ENCODE data around the gene ADAM19. TPM values are rescaled to one million over a fixed set of nuclear protein-coding genes. Genes with fewer than 3 reads are reported as not detected.

The ADAM19 gene
- total RNA-seq, 2 experiments from 2014 or later = 2.8 to 3.5 TPM

GRCh38 chr5:157506981-157507780 lies 68.4 kb downstream of the ADAM19 start:
- no peaks in the 10 kb centered on the region for H3K4me1 Mint-ChIP-seq
- H3K4me3 Mint-ChIP-seq = no peak overlapping the region
- no peaks in the 10 kb centered on the region for H3K36me3 Mint-ChIP-seq
- no peak for DNase-seq
- peaks cover 4% of the 10 kb centered on the region for H3K27me3 Mint-ChIP-seq
- H3K27ac Mint-ChIP-seq = no peak overlapping the region
- H3K9me3 Mint-ChIP-seq = no peaks in the 10 kb centered on the region

- Mint-ChIP-seq H3K4me1 (no peaks in the 10 kb centered on the region), H3K27ac (no peak overlapping the region)
These were observed 69.4 kb downstream of the ADAM19 start for GRCh38 chr5:157506066-157506590.

DNA sequence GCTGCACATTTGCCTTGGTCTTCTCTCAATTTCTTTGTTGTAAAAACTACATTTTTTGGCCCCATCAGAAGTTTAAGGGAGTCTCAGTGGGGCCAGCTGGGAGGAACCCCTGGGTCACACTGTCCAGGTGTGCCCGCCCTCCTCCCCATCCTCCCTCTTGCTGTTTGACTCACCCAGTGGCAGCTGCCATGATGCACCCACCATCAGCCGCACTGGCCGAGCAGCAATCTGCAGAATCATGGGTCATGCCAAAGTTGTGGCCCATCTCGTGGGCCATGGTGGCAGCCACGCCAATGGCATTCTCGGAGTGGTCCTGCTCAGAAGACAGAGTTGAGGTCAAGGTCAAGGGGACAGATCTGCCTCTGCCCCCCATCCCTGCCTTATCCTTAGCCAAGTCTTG lies 70.1 kb downstream of the ADAM19 start:
- Mint-ChIP-seq H3K36me3 (no peaks in the 10 kb centered on the region), H3K4me1 (no peaks in the 10 kb centered on the region), H3K27ac (no peak overlapping the region)

More at GRCh38 chr5:157506066-157506590, 69.4 kb downstream of the ADAM19 start:
- Mint-ChIP-seq H3K27me3 (peaks cover 4% of the 10 kb centered on the region), H3K36me3 (no peaks in the 10 kb centered on the region), H3K4me3 (no peak overlapping the region), H3K9me3 (no peaks in the 10 kb centered on the region)
- DNase-seq = no peak

GRCh38 chr5:157504053-157504452 lies 71.5 kb downstream of the ADAM19 start:
- no peak for DNase-seq
- H3K27ac Mint-ChIP-seq = no peak overlapping the region
- H3K27me3 Mint-ChIP-seq = peaks cover 4% of the 10 kb centered on the region
- H3K36me3 Mint-ChIP-seq = no peaks in the 10 kb centered on the region
- no peaks in the 10 kb centered on the region for H3K9me3 Mint-ChIP-seq
- no peak overlapping the region for H3K4me3 Mint-ChIP-seq
- no peaks in the 10 kb centered on the region for H3K4me1 Mint-ChIP-seq

More for the DNA sequence above, 70.1 kb downstream of the ADAM19 start:
- Mint-ChIP-seq H3K9me3 (no peaks in the 10 kb centered on the region), H3K4me3 (no peak overlapping the region), H3K27me3 (peaks cover 4% of the 10 kb centered on the region)
- no peak for DNase-seq

GRCh38 chr5:157502143-157502647 lies 73.4 kb downstream of the ADAM19 start:
- DNase-seq = no peak
- Mint-ChIP-seq H3K4me3 (no peak overlapping the region), H3K27me3 (peaks cover 4% of the 10 kb centered on the region), H3K27ac (no peak overlapping the region), H3K4me1 (no peaks in the 10 kb centered on the region), H3K36me3 (no peaks in the 10 kb centered on the region), H3K9me3 (no peaks in the 10 kb centered on the region)

- Mint-ChIP-seq H3K4me1 (no peaks in the 10 kb centered on the region), H3K36me3 (no peaks in the 10 kb centered on the region), H3K9me3 (no peaks in the 10 kb centered on the region), H3K27ac (no peak overlapping the region), H3K27me3 (no peaks in the 10 kb centered on the region), H3K4me3 (no peak overlapping the region)
- no peak for DNase-seq
These were observed 77.5 kb downstream of the ADAM19 start for GRCh38 chr5:157497875-157498611.

- DNase-seq = no peak
- no peaks in the 10 kb centered on the region for H3K27me3 Mint-ChIP-seq
- H3K9me3 Mint-ChIP-seq = no peaks in the 10 kb centered on the region
- no peak overlapping the region for H3K27ac Mint-ChIP-seq
- H3K4me1 Mint-ChIP-seq = no peaks in the 10 kb centered on the region
- H3K36me3 Mint-ChIP-seq = no peaks in the 10 kb centered on the region
- H3K4me3 Mint-ChIP-seq = no peak overlapping the region
These were observed 78.7 kb downstream of the ADAM19 start for GRCh38 chr5:157496864-157497263.

DNA sequence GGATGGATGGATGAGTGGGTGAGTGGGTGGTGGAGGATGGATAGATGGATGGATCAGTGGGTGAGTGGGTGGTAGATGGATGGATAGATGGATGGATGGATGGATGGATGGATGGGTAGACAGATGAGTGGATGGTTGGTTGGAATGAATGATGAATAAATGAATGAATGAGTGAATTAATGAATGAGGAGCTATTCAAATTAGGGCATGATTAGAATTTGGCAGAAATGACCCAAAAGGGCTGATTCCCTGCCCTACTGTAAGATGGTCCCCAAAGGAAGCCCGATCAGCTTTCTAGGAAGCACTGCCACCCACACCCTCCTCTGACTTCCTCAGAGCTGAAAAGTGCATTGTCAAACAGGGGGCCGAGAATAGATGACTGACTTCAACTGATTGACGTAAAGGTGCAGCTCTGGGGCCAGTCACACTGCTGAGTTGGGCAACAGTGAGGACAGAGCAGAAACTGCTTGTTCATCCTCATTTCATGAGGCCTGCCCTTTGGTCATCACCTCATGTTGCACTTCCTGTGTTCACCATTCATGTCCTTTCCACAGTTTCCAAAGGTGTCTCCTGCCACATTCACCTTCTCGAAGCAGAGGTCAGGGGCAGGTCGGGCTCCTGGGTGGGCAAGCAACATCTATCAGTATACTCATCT lies 81.3 kb downstream of the ADAM19 start:
- no peak overlapping the region for H3K4me3 Mint-ChIP-seq
- DNase-seq = no peak
- no peak overlapping the region for H3K27ac Mint-ChIP-seq
- no peaks in the 10 kb centered on the region for H3K4me1 Mint-ChIP-seq
- no peaks in the 10 kb centered on the region for H3K27me3 Mint-ChIP-seq
- no peaks in the 10 kb centered on the region for H3K36me3 Mint-ChIP-seq
- no peaks in the 10 kb centered on the region for H3K9me3 Mint-ChIP-seq

DNA sequence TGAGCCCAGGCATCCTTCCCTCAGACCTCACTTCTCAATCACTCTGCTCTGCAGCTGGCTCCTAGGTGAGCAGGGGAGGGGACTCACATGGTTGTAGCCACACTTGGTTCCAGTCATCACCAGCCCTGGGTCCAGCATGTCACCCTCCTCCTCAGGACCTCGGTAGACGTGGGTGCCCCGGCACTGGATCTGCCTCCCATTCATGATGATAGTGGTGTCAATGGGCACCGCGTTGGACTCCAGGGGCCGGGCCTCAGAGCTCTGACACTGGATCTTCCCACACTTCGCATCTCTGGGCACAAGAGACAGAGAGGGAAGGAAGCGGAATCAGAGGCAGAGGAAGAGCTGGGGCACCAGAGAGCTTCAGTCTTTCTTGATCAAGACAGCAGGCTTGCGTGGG lies 82.7 kb downstream of the ADAM19 start:
- no peak for DNase-seq
- Mint-ChIP-seq H3K4me3 (no peak overlapping the region), H3K36me3 (no peaks in the 10 kb centered on the region), H3K27me3 (no peaks in the 10 kb centered on the region), H3K4me1 (no peaks in the 10 kb centered on the region), H3K9me3 (no peaks in the 10 kb centered on the region), H3K27ac (no peak overlapping the region)

- Mint-ChIP-seq H3K4me1 (peaks cover 1% of the 10 kb centered on the region), H3K9me3 (no peaks in the 10 kb centered on the region), H3K27ac (no peak overlapping the region), H3K27me3 (no peaks in the 10 kb centered on the region), H3K36me3 (no peaks in the 10 kb centered on the region), H3K4me3 (no peak overlapping the region)
- DNase-seq = no peak
These were observed 84.0 kb downstream of the ADAM19 start for GRCh38 chr5:157491471-157491995.

DNA sequence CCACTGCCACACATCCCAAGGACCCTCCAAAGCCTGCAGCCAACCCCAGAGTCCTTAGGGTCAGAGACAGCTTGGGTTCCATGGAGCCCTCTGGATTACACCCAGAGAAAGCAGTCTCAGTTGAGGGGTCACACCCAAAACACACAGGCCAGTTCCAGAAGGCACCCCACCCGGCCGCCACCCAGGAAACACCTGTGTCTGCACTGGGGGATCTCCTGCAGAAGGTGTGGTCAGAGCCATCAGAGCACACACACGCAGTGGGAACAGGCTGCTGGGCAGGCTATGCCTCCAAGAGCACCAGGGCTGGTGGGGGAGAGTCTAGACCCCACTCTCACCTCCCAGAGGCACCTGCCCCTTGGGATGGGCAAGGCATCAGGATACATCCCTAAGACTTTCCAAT lies 88.2 kb downstream of the ADAM19 start:
- H3K27ac Mint-ChIP-seq = no peak overlapping the region
- H3K27me3 Mint-ChIP-seq = peaks cover 4% of the 10 kb centered on the region
- DNase-seq = no peak
- H3K9me3 Mint-ChIP-seq = no peaks in the 10 kb centered on the region
- no peaks in the 10 kb centered on the region for H3K36me3 Mint-ChIP-seq
- H3K4me3 Mint-ChIP-seq = no peak overlapping the region
- peaks cover 3% of the 10 kb centered on the region for H3K4me1 Mint-ChIP-seq

DNA sequence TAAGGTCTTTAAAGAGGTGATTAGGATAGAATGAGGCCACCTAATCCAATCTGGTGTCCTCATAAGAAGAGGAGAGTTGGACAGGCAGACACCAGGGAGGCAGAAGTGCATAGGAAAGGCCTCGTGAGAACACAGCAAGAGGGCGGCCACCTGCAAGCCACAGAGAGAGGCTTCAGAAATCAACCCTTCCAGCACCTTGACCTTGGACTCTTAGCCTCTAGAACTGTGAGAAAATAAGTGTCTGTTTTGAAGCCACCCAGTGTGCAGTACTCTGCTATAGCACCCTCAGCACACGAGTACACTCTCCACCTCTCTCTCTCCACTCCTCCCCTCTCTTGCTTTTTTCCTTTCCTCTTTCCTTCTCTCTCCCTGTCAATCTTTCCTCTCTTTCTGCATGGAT lies 88.7 kb downstream of the ADAM19 start:
- Mint-ChIP-seq H3K27me3 (peaks cover 4% of the 10 kb centered on the region), H3K27ac (no peak overlapping the region), H3K4me3 (no peak overlapping the region), H3K9me3 (no peaks in the 10 kb centered on the region), H3K4me1 (peaks cover 3% of the 10 kb centered on the region), H3K36me3 (no peaks in the 10 kb centered on the region)
- DNase-seq = no peak

DNA sequence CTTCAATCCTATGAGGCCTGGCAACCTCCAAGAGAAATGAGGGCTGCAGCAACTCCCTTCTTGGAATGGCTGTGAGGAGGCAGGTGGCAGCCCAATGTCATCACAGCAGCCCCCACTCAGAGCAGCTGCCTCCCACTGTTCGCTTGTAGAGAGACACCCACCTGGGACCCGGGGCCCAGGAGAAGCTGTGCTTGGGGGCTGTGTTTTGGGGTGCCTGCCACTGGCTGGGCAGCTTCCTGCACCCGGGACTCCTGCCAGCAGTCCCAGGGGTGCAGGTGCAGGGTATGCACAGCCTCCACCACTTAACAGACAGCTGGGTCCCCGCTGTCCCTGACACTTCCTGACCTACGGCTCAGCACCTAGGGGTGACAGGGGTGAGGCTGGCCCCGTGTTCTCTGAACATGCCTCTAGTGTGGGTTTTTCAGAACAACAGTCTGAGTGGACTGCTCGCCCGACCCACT lies 89.3 kb downstream of the ADAM19 start:
- no peaks in the 10 kb centered on the region for H3K36me3 Mint-ChIP-seq

DNA sequence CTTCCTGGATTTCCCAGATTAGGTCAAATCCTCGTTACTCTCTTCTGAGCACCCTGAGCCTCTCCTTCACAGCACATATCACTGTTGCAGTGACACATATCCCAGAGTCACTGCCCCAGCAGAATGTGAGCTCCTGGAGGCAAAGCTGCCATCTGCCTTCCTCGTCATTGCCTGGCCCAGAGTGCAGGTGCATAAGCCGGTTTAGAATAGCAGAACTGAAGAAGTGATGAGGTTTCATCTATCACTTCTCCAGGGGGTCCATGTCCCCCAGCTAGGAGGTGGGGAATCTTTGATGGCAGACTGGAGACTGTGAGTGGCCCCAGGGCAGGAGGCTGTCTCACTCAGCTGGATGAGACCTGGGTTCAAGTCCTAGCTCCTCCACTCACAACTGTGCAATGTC lies 89.8 kb downstream of the ADAM19 start:
- H3K27me3 Mint-ChIP-seq = peaks cover 4% of the 10 kb centered on the region
- peaks cover 3% of the 10 kb centered on the region for H3K4me1 Mint-ChIP-seq
- H3K4me3 Mint-ChIP-seq = no peak overlapping the region
- H3K36me3 Mint-ChIP-seq = no peaks in the 10 kb centered on the region
- no peak overlapping the region for H3K27ac Mint-ChIP-seq
- no peaks in the 10 kb centered on the region for H3K9me3 Mint-ChIP-seq
- DNase-seq = no peak

More for the DNA sequence above, 89.3 kb downstream of the ADAM19 start:
- no peaks in the 10 kb centered on the region for H3K9me3 Mint-ChIP-seq
- H3K27ac Mint-ChIP-seq = no peak overlapping the region
- H3K4me3 Mint-ChIP-seq = no peak overlapping the region
- H3K27me3 Mint-ChIP-seq = peaks cover 4% of the 10 kb centered on the region
- DNase-seq = no peak
- peaks cover 3% of the 10 kb centered on the region for H3K4me1 Mint-ChIP-seq

GRCh38 chr5:157485340-157485739 lies 90.2 kb downstream of the ADAM19 start:
- H3K27ac Mint-ChIP-seq = no peak overlapping the region
- no peaks in the 10 kb centered on the region for H3K9me3 Mint-ChIP-seq
- no peak for DNase-seq
- no peak overlapping the region for H3K4me3 Mint-ChIP-seq
- no peaks in the 10 kb centered on the region for H3K36me3 Mint-ChIP-seq
- peaks cover 4% of the 10 kb centered on the region for H3K27me3 Mint-ChIP-seq
- peaks cover 3% of the 10 kb centered on the region for H3K4me1 Mint-ChIP-seq
